Stimulated activated CD8-positive, alpha-beta memory T cell treated with anti-CD3 and anti-CD28 coated beads, Interleukin-15, amount 100 ng/mL, for 1 hour (primary cell): ENCODE data around the gene POLR2F.
A peak's percentile ranks its signal among the peaks of the same experiment; 100 is the strongest.
"Not testable (repeated sequence)": the region's sequence is repeated elsewhere in the genome, so short reads cannot be mapped to it uniquely, and the experiment has no call there.

Experiments used
- DNase-seq: peaks from one replicate; pipeline ENCODE4 v3.0.0-alpha.2; 2020; ENCODE audit warnings: low read depth

Gene POLR2F

DNA sequence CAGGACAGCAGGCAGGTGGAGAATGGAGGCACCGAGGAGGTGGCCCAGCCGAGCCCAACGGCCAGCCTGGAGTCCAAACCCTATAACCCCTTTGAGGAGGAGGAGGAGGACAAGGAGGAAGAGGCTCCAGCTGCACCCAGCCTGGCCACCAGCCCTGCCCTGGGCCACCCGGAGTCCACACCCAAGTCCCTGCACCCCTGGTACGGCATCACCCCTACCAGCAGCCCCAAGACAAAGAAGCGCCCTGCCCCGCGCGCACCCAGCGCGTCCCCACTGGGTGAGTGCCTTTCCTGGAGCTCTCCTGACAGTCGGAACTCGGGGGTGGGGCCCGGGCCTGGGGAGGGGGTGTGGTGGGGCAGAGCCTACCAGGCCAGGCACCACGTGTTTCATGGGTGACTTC, 27.7 kb upstream of the POLR2F start:
- no peak for DNase-seq

DNA sequence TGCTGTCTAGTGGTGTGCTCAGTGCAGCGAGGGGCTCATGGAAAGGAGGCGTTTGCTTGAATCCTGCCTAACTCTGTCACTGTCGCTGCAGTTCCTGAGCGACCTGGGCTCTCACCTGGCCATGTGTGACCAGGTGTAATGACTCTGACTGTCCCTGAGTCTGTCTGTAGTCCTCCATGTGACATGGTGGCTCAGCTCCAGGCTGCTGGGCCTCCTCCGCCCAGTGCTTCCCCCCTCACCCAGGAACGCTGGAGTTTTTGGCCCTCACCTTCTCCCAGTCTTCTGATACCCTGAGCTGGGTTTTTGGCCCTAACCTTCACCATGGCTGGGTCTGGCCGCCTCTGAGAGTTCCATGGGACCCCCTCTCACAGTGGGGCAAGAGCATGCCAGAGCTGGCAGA, 27.1 kb upstream of the POLR2F start:
- no peak for DNase-seq

DNA sequence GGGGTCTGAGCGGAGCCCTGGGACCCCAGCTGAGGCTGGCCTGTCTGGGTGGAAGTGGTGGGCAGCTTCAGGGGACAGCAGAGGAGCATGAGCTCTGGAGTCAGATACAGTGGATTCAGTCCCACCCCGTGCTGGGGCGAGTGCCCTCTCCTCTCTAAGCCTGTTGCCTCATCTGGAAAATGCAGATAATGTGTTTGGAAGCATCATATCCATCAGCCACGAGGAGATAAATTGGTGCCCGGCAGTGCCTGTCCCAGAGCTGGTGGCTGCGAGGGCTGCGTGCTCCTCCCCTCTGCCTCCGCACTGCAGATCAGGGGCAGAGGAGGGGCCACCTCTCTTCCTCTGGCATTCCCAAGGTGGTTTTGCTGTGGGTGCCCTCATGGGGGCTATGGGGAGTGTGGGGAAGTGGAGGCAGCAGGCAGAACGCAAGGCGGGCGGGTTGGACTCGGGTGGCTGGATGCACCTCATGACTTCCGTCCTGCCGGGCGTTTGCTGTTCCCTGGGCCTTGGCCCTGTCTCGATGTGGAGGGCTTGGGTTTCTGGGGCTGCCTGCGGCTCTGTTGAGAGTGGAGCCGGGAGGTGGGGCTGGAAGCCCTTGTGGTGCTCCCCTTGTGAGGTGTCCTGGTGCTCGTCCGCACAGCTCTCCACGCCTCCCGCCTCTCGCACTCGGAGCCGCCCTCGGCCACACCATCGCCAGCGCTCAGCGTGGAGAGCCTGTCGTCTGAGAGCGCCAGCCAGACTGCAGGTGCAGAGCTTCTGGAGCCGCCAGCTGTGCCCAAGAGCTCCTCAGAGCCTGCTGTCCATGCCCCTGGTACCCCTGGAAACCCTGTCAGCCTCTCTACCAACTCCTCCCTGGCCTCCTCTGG, 26.5 kb upstream of the POLR2F start:
- no peak for DNase-seq

DNA sequence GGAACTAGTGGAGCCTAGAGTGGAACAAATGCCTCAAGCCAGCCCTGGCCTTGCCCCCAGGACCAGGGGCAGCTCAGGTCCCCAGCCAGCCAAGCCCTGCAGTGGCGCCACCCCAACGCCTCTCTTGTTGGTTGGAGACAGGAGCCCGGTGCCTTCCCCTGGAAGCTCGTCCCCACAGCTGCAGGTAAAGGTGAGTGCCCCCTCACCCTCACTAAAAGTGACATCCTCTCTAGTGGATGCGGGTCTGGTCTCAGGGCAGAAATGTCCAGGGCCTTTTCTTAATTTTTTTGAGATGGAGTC, 25.9 kb upstream of the POLR2F start:
- no peak for DNase-seq

DNA sequence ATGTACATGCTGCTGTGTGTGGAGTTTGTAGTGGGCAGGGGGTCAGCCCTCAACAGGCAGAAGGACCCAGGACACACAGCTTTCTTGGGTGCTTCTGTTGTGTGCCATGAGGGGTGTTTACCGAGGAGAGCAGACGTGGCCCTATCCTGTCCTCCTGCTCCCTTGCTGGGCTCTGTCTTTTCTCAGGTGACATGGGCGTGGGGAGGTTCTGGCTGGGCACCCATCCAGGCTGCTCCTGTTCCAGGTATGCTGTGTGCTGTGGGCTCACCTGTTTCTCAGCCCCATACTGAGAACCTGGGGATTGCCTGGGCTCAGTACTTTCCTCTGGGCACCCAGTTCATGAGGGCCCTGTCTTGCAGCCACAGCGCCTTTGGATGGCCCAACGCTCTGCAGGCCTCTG, 24.1 kb upstream of the POLR2F start:
- no peak for DNase-seq

DNA sequence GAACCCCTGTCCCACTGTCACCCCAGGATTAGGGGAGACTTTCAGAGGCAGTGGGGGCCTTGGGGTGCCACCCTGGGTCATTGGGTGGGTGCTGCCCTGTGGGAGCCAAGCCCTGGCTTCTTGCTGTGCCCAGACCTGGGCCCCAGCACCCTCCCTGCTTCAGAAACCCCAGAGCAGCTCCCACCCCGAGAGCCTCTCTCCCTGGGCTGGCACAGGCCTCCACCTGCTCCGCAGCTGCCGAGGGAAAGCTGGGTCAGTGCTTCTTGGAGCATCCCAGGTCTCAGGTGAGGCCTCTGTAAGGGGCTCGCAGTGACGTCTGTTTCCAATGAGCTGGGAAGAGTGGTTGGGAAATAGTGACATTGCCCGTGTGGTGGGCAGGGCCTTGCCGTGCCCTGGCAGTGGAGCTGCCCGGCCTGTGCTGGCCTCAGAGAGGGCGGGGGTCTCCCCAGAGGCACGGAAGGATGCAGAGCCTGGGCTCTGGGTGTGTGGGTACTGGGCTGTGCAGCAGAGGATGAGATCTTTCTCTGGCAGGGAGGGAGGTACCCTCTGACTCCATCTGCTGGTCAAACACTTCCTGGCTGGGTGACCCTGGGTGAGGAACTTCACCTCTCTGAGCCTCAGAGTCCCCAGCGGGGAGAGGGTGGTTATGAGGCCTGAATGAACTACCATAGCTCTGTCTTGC, 23.1 kb upstream of the POLR2F start:
- DNase-seq = no peak

DNA sequence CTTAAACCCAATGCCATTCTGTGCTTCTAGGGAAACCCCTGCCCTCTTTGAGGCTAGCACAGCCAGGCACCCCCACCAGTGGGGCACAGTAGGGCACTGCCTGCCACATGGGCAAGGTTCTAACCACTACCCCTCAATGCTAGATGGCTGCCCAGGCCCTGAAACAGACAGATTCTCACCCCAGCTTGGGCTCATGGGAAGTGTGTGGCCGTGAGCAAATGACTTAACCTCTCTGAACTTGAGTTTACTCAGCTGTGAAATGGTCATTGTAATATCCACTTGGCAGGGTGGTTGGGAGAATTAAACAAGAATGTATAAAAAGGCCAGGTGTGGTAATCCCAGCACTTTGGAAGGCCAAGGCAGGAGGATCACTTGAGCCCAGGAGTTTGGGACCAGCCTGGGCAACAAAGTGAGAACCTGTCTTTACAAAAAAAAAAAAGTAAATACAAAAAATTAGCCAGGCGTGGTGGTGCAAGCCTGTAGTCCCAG, 22.5 kb upstream of the POLR2F start:
- DNase-seq = no peak

DNA sequence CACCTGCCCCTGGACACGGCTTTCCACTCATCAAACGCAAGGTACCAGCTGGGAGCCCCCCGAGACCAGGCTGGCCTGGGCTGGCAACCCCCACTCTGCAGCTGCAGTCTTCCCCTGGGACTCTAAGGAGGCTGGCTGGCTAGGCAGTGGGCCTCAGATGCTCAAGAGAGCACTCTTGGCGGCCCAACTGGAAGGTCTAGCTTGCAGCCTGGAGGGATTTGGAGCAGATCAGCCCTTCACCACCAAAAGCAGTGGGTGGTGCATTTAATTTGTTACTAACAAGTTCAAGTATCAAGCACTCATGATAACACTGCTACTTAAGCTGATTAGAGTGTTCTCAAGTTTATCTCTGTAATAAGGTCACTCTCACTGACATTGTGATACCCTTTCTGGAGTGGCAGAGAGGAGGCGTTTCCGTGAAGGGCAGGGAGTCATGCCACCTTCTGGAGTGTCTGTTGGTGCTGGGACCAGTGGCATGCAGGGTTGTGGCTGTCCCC, 21.6 kb upstream of the POLR2F start:
- no peak for DNase-seq

DNA sequence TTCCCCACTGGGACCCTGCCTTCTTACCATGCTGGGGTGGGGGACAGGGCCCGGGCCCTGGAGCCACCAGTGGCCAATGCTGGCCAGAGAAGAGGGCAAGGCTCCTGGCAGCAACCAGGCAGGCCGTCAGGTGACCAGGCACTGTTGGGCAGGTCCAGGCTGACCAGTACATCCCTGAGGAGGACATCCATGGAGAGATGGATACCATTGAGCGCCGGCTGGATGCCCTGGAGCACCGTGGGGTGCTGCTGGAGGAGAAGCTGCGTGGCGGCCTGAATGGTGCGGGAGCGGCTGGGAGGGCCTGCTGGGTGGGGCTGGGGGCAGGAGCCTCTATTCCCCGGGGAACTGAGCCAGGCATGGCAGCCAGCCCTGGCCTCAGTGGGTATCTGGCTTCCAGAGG, 21.1 kb upstream of the POLR2F start:
- no peak for DNase-seq

DNA sequence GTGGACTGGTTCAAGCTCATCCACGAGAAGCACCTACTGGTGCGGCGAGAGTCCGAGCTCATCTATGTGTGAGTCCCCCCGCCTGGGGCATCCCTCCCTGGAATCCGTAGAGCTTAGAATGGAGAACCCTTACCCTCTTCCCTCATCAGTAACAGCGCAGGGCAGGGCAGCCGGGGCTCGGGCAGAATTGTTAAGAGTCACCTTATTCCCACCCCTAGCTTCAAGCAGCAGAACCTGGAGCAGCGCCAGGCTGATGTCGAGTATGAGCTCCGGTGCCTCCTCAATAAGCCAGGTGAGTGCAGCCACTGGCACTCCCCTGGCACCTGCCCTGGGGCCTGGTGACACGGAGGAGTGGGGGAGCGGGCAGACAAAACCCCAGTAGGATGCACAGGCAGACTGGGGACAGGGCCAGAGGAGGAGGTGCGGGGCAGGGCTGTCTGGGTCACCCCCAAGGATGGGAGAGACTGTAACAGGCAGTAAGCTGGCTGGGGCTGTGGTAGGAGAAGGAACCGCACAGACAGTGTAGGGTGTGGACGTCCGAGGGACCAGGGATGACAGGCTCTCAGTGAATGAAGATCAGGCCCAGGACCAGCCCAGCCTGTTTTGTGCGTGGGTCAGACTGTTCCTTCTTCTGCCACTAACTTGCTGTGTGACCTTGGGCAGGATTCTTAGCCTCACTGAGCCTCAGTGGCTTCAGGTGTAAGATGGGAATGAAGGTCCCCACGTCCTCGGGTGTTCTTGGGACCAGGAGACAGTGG, 20.5 kb upstream of the POLR2F start:
- no peak for DNase-seq

DNA sequence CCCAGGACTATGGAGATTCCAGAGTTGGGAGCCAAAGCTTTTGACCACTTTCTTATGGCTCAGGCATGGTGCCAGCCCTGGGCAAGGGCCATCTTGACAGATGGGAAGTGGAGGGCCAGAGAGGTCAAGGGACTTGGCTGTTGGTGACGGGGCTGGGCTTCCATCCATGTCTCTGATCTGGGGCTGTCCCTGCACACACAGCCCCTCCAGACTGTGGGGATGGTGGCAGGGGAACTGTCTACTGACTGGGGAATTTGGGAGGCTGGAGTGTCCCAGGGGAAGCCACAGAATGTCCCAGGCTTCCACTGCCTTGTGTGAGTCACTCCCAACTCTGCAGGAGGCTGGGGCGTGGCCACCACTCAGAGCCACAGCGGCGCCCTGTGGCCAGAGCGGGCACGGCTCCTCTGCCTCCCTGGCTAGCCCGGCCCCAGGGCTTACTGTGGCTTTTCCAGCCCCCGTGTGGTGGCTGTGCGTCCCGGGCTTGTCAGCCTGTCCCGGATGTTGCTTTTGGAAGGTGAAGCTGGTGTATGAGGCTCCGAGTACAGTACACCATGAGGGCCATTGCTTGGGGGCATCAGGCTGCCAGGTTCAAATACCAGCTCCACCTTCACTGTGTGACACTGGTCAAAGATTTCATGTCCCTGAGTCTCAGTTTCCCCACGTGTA, 19.7 kb upstream of the POLR2F start:
- DNase-seq = peak; percentile 53

DNA sequence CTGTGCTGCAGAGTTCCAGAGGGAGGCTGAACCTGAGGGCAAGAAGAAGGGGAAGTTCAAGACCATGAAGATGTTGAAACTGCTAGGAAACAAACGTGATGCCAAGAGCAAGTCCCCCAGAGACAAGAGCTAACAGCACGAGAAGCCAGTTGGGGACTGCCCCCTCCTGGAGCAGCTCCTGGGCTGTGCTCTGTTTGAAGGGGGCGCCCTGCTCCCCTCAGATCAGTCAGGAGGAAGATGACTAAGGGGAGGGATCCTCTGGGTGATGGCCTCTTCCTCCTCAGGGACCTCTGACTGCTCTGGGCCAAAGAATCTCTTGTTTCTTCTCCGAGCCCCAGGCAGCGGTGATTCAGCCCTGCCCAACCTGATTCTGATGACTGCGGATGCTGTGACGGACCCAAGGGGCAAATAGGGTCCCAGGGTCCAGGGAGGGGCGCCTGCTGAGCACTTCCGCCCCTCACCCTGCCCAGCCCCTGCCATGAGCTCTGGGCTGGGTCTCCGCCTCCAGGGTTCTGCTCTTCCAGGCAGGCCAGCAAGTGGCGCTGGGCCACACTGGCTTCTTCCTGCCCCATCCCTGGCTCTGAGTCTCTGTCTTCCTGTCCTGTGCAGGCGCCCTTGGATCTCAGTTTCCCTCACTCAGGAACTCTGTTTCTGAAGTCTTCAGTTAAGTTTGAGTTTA, 12.7 kb upstream of the POLR2F start:
- no peak for DNase-seq

DNA sequence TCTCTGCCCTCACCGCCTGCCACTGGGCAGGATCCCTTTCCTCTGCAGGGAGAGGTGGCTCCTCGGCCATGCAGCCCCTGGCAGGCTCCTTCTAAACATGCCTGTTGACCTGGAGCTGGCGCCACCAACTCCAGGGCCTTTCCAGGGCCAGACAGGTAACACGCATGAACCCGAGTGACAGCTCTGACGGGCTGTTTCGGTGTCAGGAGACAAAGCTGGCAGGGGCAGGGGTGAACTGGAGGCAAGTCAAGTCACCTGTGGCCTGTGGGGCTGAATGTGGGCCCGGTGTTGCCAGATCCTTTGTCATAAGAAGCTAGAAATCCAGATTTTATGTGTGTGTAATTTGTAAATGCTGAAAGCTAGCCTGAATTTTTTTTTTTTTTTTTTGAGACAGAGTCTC, 11.4 kb upstream of the POLR2F start:
- no peak for DNase-seq

DNA sequence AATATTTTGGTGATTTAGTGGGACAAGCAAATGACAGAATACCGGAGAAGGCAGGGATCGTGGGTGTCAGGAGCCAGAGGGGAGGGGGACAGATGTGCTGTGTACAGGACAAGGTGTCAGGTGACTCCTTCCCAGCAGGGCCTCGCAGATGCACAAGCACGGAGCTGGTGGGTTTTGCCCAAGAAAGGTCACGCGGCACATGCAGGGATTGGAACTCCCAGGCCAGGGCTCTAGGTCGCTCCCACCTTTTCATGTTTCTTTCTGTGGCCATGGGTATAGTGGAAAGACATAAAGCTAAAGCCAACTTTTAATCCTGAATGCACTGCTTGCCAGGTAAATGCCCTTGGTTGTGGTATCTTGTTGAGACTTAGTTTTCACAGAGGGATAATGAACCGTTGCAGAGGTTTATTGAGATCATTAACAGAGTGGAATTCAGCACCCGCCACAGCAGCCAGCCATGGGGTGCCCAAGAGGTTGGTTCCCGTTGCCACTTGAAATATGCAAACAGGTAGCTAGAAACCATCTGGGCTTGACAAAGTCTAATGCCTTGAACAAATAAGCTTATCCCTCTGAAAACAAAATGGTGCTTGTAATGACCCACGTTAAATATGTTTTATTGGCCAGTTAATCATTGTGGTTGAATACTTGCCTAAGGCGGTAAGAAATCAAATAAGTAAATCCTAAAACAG, 10.2 kb upstream of the POLR2F start:
- DNase-seq = no peak

DNA sequence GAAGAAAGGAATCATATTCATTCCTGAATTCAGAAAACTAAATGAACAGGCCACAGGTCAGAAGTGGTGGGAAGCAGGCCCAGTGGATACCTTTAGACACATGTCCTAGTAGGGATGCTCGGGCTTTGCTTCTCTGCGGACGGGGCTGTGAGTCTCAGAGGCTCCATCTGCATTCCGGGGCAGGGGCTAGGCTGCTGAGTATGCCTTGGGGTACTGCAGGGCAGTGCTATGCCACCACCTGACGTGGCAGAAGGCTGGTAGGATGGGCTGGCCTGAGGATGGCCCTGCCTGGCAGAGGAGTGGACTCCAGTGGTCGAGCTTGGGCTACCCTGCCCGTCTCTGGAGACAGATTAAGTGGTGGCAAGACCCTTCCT, 9.7 kb upstream of the POLR2F start:
- DNase-seq = no peak

DNA sequence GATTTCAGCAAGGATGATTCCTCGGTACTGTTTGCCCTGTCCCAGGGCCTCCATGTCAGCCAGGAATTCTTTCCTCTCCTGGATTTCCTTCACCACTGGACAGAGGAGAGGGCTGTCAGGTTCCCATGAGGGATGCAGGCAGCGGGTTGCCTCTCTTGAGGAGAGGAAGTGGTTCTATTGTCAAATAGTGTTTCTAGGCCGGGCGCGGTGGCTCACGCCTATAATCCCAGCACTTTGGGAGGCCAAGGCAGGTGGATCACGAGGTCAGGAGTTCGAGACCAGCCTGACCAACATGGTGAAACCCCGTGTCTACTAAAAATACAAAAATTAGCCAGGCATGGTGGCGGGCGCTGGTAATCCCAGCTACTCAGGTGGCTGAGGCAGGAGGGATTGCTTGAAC, 9.1 kb upstream of the POLR2F start:
- not testable (repeated sequence) for DNase-seq

DNA sequence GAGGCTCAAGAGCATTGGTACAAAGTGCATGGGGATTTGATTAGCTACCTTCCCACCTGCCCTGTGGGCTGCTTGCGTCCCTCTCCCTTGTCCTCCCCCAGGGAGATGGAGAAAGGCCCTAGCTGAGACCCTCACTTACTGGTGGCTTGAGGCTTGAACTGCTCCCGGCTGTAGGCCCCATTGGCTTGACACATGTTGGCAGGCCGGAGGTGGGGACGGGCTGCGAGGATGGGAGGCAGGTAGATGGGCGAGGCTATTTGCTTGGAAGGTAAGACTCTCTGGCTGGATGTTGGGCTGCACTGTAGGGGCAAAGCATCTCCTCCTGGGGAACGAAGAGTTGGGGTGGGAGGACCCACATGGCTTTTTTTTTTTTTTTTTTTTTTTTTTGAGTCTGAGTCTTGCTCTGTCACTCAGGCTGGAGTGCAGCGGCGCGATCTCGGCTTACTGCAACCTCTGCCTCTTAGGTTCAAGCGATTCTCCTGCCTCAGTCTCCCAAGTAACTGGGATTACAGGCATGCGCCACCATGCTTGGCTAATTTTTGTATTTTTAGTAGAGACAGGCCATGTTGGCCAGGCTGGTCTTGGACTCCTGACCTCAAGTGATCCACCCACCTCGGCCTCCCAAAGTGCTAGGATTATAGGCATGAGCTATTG, 6.2 kb upstream of the POLR2F start:
- DNase-seq = not testable (repeated sequence)

DNA sequence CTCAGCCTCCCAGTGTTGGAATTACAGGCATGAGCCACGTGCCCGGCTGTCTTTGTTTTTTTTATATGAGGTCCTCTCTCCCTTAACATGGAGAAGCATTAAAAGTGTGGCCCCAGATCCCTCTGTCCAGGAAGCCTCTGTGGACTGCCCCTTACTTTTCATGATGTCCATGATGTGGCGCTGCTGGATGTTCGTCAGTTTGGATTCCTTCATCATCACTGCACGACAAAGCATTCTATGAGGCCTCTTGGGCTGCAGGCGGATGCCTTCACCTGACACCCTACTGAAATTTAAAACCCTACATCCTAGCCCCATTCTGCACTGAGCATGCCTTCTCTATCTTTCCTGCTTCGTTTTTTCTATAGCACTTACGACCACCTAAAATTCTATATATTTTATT, 2.2 kb upstream of the POLR2F start:
- no peak for DNase-seq

DNA sequence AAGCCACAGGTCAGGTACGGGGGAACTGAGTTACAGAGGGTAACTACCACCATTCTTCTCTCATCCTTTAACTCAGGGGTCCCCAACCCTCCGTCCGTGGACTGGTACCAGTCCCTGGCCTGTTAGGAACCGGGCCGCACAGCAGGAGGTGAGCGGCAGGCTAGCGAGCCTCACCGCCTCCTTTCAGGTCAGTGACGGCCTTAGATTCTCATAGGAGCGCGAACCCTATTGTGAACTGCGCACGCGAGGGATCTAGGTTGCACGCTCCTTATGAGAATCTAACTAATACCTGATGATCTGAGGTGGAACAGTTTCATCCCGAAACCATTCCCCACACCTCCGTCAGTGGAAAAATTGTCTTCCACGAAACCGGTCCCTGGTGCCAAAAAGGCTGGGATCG, 870 bp upstream of the POLR2F start:
- DNase-seq = not testable (repeated sequence)

DNA sequence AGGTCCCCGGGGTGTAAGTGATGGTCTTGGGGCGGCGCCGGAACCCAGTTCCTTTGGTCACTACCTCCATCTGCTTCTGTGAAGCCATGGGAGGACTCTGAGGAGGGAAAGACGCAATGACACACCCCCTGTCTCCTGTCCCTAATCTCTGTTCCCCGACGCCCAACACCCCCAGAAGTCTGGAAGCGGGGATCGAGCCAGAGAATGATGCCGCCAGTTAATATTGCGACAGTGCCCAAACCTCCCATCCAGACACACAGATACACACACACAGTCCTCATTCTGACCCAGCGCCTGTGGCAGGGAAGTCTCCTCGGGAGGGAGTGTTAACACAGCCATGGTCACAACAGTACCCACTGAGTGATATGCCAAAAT, 450 bp upstream of the POLR2F start:
- no peak for DNase-seq

DNA sequence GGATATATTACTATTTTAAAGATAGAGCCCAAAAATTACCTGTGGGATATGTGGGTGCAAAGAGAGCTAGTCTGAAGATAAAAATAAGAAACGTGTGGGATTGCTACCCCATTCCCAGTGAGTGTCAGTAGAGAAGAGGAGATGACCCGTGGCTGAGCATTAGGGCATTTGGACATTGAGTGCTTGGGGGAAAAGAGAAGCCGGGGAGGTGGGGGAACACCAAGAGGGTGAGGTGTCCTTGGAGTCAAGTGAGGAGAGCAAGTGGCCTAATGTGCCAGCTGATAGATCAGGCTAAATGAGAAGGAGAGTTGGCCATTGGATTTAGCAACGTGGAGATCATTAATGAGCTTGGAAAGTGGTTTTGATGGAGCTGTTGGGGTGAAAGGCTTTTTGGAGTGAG, 1.2 kb downstream of the POLR2F start:
- DNase-seq = no peak
